ENCODE results near the gene MT3.

MT3 gene

GRCh38 chr16:56631832-56632155, 42.5 kb downstream of the MT3 start:
- Histone ChIP-seq H3K27me3 (ENCODE audit: insufficient read depth, low read depth) (peaks cover 6% of the 10 kb centered on the region; the same call in 1 of the 2 replicates), H3K36me3 (ENCODE audit: insufficient read depth) (no peaks in the 10 kb centered on the region), H3K27ac (no peak overlapping the region), H3K4me2 (no peak overlapping the region), H3K4me1 (ENCODE audit: low read depth, poor library complexity, severe bottlenecking) (no peaks in the 10 kb centered on the region), H3K79me2 (ENCODE audit: insufficient read depth, low read depth) (no peaks in the 10 kb centered on the region), H3K9ac (no peak overlapping the region), H4K20me1 (ENCODE audit: insufficient read depth) (no peaks in the 10 kb centered on the region), H3K4me3 (IDR thresholded peaks at IDR 0.05; ENCODE audit: insufficient read depth, low read depth, low read length) (no peak overlapping the region), H2AFZ (ENCODE audit: low read depth) (no peak overlapping the region)
- TF ChIP-seq CTCF (conservative IDR thresholded peaks at IDR 0.05; ENCODE audit: low read depth, low read length), result no peak

DNA sequence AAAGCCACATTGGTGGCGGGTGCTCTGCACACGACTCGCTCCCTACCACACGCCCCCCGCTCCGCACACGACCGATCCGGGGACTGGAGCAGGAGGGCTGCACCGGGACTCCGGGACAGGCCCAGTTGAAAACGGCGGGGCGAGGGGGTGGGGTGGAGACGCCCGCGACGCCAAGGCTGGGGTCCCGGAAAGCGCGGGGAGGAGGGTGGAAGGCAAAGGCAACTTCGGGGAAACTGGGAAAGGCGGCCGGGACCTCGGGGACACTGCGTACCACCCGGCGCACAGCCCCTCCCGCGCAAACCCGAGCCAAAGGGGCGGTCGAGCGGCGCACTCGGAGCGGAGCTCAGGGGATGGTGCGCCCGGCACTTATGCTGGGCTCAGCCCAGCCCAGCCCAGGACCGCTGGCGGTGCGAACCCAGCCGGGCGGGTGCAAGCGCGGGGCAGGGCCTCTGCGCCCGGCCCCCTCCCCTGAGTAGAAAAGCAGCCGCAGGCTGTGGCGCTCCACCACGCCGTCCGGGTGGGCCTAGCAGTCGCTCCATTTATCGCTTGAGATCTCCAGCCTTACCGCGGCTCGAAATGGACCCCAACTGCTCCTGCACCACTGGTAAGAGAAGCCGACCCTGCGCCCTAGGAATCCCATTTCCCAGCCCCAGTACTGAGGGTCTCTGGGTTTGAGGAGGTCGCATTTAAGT, 43.0 kb downstream of the MT3 start, which contains the start of gene MT1M:
MT1M (plus strand) TSS at position 504 of the 692 bp plus-strand sequence; CDS start at position 577, 73 bp downstream.
- Histone ChIP-seq H3K4me3 (IDR thresholded peaks at IDR 0.05; ENCODE audit: insufficient read depth, low read depth, low read length) (no peak within 1 kb of the TSS), H3K4me2 (no peak within 1 kb of the TSS), H3K36me3 (ENCODE audit: insufficient read depth) (no peaks in the 10 kb centered on the region), H3K9ac (no peak within 1 kb of the TSS), H3K27ac (no peak within 1 kb of the TSS), H3K4me1 (ENCODE audit: low read depth, poor library complexity, severe bottlenecking) (no peaks in the 10 kb centered on the region), H4K20me1 (ENCODE audit: insufficient read depth) (no peaks in the 10 kb centered on the region), H3K79me2 (ENCODE audit: insufficient read depth, low read depth) (no peaks in the 10 kb centered on the region), H3K27me3 (ENCODE audit: insufficient read depth, low read depth) (peaks cover 6% of the 10 kb centered on the region; the same call in 1 of the 2 replicates), H2AFZ (ENCODE audit: low read depth) (no peak within 1 kb of the TSS)
- TF ChIP-seq CTCF (conservative IDR thresholded peaks at IDR 0.05; ENCODE audit: low read depth, low read length), result no peak

- H2AFZ ChIP-seq (ENCODE audit: low read depth), result no peak overlapping the region
- H3K4me1 ChIP-seq (ENCODE audit: low read depth, poor library complexity, severe bottlenecking), result no peaks in the 10 kb centered on the region
- H3K4me2 ChIP-seq, result no peak overlapping the region
- H3K36me3 ChIP-seq (ENCODE audit: insufficient read depth), result no peaks in the 10 kb centered on the region
- no peak for TF ChIP-seq CTCF (conservative IDR thresholded peaks at IDR 0.05; ENCODE audit: low read depth, low read length)
- H3K27me3 ChIP-seq (ENCODE audit: insufficient read depth, low read depth), result peaks cover 6% of the 10 kb centered on the region; the same call in 1 of the 2 replicates
- H3K9ac ChIP-seq, result no peak overlapping the region
- no peak overlapping the region for H3K4me3 ChIP-seq (IDR thresholded peaks at IDR 0.05; ENCODE audit: insufficient read depth, low read depth, low read length)
- no peaks in the 10 kb centered on the region for H4K20me1 ChIP-seq (ENCODE audit: insufficient read depth)
- no peak overlapping the region for H3K27ac ChIP-seq
- H3K79me2 ChIP-seq (ENCODE audit: insufficient read depth, low read depth), result no peaks in the 10 kb centered on the region
These were observed 43.6 kb downstream of the MT3 start for GRCh38 chr16:56632848-56633365.

DNA sequence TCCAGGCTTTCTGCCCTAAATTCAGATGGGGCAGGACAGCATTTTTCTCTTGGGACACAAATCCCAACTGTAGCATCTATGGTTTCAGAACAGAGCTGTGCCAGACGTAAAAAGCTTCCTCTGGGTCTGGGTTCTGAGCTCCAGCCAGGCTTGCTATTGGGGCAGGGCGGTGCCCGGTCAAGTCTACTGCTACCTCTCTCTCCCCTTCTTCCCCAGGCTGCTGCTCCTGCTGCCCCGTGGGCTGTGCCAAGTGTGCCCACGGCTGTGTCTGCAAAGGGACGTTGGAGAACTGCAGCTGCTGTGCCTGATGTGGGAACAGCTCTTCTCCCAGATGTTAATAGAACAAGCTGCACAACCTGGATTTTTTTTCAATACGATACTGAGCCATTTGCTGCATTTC, 44.2 kb downstream of the MT3 start:
- Histone ChIP-seq H3K27ac (no peak overlapping the region), H3K79me2 (ENCODE audit: insufficient read depth, low read depth) (no peaks in the 10 kb centered on the region), H3K4me3 (IDR thresholded peaks at IDR 0.05; ENCODE audit: insufficient read depth, low read depth, low read length) (no peak overlapping the region), H3K36me3 (ENCODE audit: insufficient read depth) (no peaks in the 10 kb centered on the region), H3K27me3 (ENCODE audit: insufficient read depth, low read depth) (peaks cover 6% of the 10 kb centered on the region; the same call in 1 of the 2 replicates), H4K20me1 (ENCODE audit: insufficient read depth) (no peaks in the 10 kb centered on the region), H3K9ac (no peak overlapping the region), H2AFZ (ENCODE audit: low read depth) (no peak overlapping the region), H3K4me2 (no peak overlapping the region), H3K4me1 (ENCODE audit: low read depth, poor library complexity, severe bottlenecking) (no peaks in the 10 kb centered on the region)
- no peak for TF ChIP-seq CTCF (conservative IDR thresholded peaks at IDR 0.05; ENCODE audit: low read depth, low read length)

Measured in KMS-11 (cell line).